Natural killer cell (primary cell): ENCODE results near the gene EID1. TPM values are rescaled to one million over a fixed set of nuclear protein-coding genes. Genes with fewer than 3 reads are reported as not detected.

Source experiments
- ATAC-seq, 3 donors: fragments of 150-1000 bp in 2 of 3; fragments of 200-7000 bp in 1 of 3; cut with Tn5 transposase; 1 replicate in 1 of 3; 2 replicates in 2 of 3; pipeline ENCODE4 v1.10.0; 2021; ENCODE audit warnings: mild to moderate bottlenecking in 2 of 3, moderate library complexity in 2 of 3
- DNase-seq, 2 donors: peaks; one replicate each; pipeline versions ENCODE4 v3.0.0 to v3.0.0-alpha.2; 2013 to 2021; ENCODE audit warnings: mixed read lengths in 1 of 2
- H3K27ac ChIP-seq: one replicate; pipeline ENCODE4 v1.5.1; 2013; ENCODE audit warnings: mild to moderate bottlenecking, low read length
- H3K27me3 ChIP-seq: one replicate; pipeline ENCODE4 v1.6.1; 2013; ENCODE audit warnings: low read length; ENCODE audit not compliant: control insufficient read depth, insufficient read depth
- H3K36me3 ChIP-seq: one replicate; pipeline ENCODE4 v1.6.1; 2013; ENCODE audit warnings: low read length; ENCODE audit not compliant: control insufficient read depth, insufficient read depth
- H3K4me1 ChIP-seq: one replicate; pipeline ENCODE4 v1.6.1; 2013; ENCODE audit warnings: low read length; ENCODE audit not compliant: control insufficient read depth, insufficient read depth
- H3K4me3 ChIP-seq: one replicate; pipeline ENCODE4 v1.5.1; 2013; ENCODE audit warnings: low read length
- H3K9me3 ChIP-seq: one replicate; pipeline ENCODE4 v1.6.1; 2013; ENCODE audit warnings: low read length; ENCODE audit not compliant: control insufficient read depth, insufficient read depth
- H3K27ac Mint-ChIP-seq, 2 donors: one replicate each; pipeline ENCODE4 v1.8.0; 2022; ENCODE audit warnings: mild to moderate bottlenecking in 2 of 2, mixed read lengths in 2 of 2, moderate library complexity in 1 of 2
- H3K27me3 Mint-ChIP-seq, 2 donors: one replicate each; pipeline ENCODE4 v1.8.0; 2022; ENCODE audit warnings: low read depth in 2 of 2, mixed read lengths in 2 of 2
- H3K36me3 Mint-ChIP-seq: one replicate; pipeline ENCODE4 v1.8.0; 2022; ENCODE audit warnings: mixed read lengths
- H3K4me1 Mint-ChIP-seq, 2 donors: one replicate each; pipeline ENCODE4 v1.8.0; 2022; ENCODE audit warnings: mixed read lengths in 2 of 2
- H3K4me3 Mint-ChIP-seq: one replicate; pipeline ENCODE4 v1.8.0; 2022; ENCODE audit warnings: mild to moderate bottlenecking, moderate library complexity, mixed read lengths
- H3K9me3 Mint-ChIP-seq, 2 donors: one replicate each; pipeline ENCODE4 v1.8.0; 2022; ENCODE audit warnings: mixed read lengths in 2 of 2
- CTCF ChIP-seq: fragments of 200-600 bp; IDR thresholded peaks from one replicate; pipeline ENCODE4 v1.8.0; 2022; ENCODE audit warnings: antibody characterized with exemption
- WGBS: methylation state at CpG from one replicate; pipeline ENCODE4 v1.1.7; 2013; ENCODE audit warnings: missing lambda C conversion rate; ENCODE audit not compliant: insufficient coverage; 5-methylcytosine and 5-hydroxymethylcytosine counted together
- intact Hi-C: fragments of 100-400 bp; cut with micrococcal nuclease; formaldehyde crosslinking; loops from one replicate; pipeline ENCODE4 v1.14.2; 2022
- total RNA-seq, 4 donors: library from RNA; stranded (reverse); fragments of 120-200 nt in 1 of 4; gene quantifications; one replicate each; pipeline versions ENCODE4 v1.2.3 to v1.2.4, GENCODE V29; 2013 to 2022

Gene EID1
- total RNA-seq, 3 donors from 2014 or later (not counting 1 experiment from before 2014, with no cell fraction given) = 63.5 to 70.2 (median 67.3) TPM

- 100% methylated on average over 1 of the region's 2 CpGs for WGBS
- peaks cover 0 to 5% of the 10 kb centered on the region in 2 donors for H3K4me1 Mint-ChIP-seq
- no peaks in the 10 kb centered on the region for H3K36me3 Mint-ChIP-seq
- no peak for TF ChIP-seq CTCF
- no peak overlapping the region for H3K4me3 Mint-ChIP-seq
- no peak overlapping the region for H3K4me3 ChIP-seq
- no peaks in the 10 kb centered on the region for H3K9me3 Mint-ChIP-seq
- intact Hi-C loops = no loop called here
- DNase-seq = no peak
- no peaks in the 10 kb centered on the region for H3K36me3 ChIP-seq
- H3K9me3 ChIP-seq = no peaks in the 10 kb centered on the region
- no peak overlapping the region for H3K27ac Mint-ChIP-seq
- H3K27me3 Mint-ChIP-seq = peaks cover 9 to 10% of the 10 kb centered on the region in 2 donors
- no peak overlapping the region for H3K27ac ChIP-seq
- ATAC-seq = no peak
- H3K4me1 ChIP-seq = no peaks in the 10 kb centered on the region
- no peaks in the 10 kb centered on the region for H3K27me3 ChIP-seq
Measured at GRCh38 chr15:48859426-48859825, 18.5 kb upstream of the EID1 start.

- peak; percentile 94 for TF ChIP-seq CTCF
Measured at GRCh38 chr15:48861813-48862431, 16.0 kb upstream of the EID1 start.

GRCh38 chr15:48862705-48863104, 15.2 kb upstream of the EID1 start:
- no peaks in the 10 kb centered on the region for H3K36me3 ChIP-seq
- H3K27ac Mint-ChIP-seq = no peak overlapping the region
- no peaks in the 10 kb centered on the region for H3K36me3 Mint-ChIP-seq
- no peak overlapping the region for H3K4me3 ChIP-seq
- no peaks in the 10 kb centered on the region for H3K4me1 ChIP-seq
- no peak overlapping the region for H3K27ac ChIP-seq
- no peaks in the 10 kb centered on the region for H3K9me3 ChIP-seq
- DNase-seq = no peak
- intact Hi-C loops = loop anchor here (1.0 to 2.0 kb wide), 2 partner anchors 112 to 284 kb away; no protein-coding TSS in a partner anchor
- H3K4me3 Mint-ChIP-seq = no peak overlapping the region
- no peak for TF ChIP-seq CTCF
- 79% methylated on average over 1 of the region's 1 CpG for WGBS
- H3K9me3 Mint-ChIP-seq = no peaks in the 10 kb centered on the region
- no peak for ATAC-seq
- H3K27me3 ChIP-seq = no peaks in the 10 kb centered on the region
- peaks cover 15 to 23% of the 10 kb centered on the region in 2 donors for H3K27me3 Mint-ChIP-seq
- H3K4me1 Mint-ChIP-seq = peaks cover 0 to 5% of the 10 kb centered on the region in 2 donors

More at GRCh38 chr15:48861813-48862431, 16.0 kb upstream of the EID1 start:
- Histone ChIP-seq H3K4me1 (no peaks in the 10 kb centered on the region), H3K27me3 (no peaks in the 10 kb centered on the region), H3K4me3 (no peak overlapping the region), H3K36me3 (no peaks in the 10 kb centered on the region), H3K27ac (no peak overlapping the region), H3K9me3 (no peaks in the 10 kb centered on the region)
- no peaks in the 10 kb centered on the region for H3K9me3 Mint-ChIP-seq
- peak; percentile 74 to 88 (median 81) for ATAC-seq
- H3K27ac Mint-ChIP-seq = no peak overlapping the region
- H3K36me3 Mint-ChIP-seq = no peaks in the 10 kb centered on the region
- intact Hi-C loops = loop anchor here (1.0 to 2.0 kb wide), 5 partner anchors 113 to 1283 kb away; partner anchors contain the start of gene FGF7
- peaks cover 15 to 23% of the 10 kb centered on the region in 2 donors for H3K27me3 Mint-ChIP-seq
- WGBS = no CpG with 5 or more reads among the region's 1 CpG
- peaks cover 0 to 5% of the 10 kb centered on the region in 2 donors for H3K4me1 Mint-ChIP-seq
- H3K4me3 Mint-ChIP-seq = no peak overlapping the region
- DNase-seq = peak in 1 of 2 donors; percentile 83
